Measurements from ENCODE around the gene ZG16. TPM values are rescaled to one million over a fixed set of nuclear protein-coding genes. Genes with fewer than 3 reads are reported as not detected.

Gene ZG16
- total RNA-seq, 1 donor from 2014 or later = 0.20 TPM

DNA sequence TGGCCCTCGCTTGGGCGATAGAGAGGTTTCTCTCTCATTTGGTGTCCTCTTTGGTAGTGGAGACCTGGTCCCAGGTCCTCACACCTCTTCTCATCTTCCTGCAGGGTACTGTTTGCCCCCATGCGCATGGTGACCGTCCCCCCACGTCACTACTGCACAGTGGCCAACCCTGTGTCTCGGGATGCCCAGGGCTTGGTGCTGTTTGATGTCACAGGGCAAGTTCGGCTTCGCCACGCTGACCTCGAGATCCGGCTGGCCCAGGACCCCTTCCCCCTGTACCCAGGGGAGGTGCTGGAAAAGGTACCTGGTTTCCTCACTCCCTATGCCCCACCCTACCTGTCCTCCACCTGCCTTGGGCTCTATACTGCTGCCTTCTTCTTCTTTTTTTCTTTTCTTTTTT lies 52.7 kb downstream of the ZG16 start:
- Mint-ChIP-seq H3K9me3 (no peaks in the 10 kb centered on the region), H3K36me3 (no peaks in the 10 kb centered on the region), H3K4me1 (no peaks in the 10 kb centered on the region), H3K27ac (no peak overlapping the region), H3K27me3 (ENCODE audit: low read depth) (no peaks in the 10 kb centered on the region), H3K4me3 (no peak overlapping the region)
- no peak for DNase-seq (ENCODE audit: low spot score in 2 of 2, unreplicated experiment in 2 of 2)
- TF ChIP-seq, protein P1, sequence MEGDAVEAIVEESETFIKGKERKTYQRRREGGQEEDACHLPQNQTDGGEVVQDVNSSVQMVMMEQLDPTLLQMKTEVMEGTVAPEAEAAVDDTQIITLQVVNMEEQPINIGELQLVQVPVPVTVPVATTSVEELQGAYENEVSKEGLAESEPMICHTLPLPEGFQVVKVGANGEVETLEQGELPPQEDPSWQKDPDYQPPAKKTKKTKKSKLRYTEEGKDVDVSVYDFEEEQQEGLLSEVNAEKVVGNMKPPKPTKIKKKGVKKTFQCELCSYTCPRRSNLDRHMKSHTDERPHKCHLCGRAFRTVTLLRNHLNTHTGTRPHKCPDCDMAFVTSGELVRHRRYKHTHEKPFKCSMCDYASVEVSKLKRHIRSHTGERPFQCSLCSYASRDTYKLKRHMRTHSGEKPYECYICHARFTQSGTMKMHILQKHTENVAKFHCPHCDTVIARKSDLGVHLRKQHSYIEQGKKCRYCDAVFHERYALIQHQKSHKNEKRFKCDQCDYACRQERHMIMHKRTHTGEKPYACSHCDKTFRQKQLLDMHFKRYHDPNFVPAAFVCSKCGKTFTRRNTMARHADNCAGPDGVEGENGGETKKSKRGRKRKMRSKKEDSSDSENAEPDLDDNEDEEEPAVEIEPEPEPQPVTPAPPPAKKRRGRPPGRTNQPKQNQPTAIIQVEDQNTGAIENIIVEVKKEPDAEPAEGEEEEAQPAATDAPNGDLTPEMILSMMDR (IDR thresholded peaks at IDR 0.05; ENCODE audit: unreplicated experiment) = no peak

DNA sequence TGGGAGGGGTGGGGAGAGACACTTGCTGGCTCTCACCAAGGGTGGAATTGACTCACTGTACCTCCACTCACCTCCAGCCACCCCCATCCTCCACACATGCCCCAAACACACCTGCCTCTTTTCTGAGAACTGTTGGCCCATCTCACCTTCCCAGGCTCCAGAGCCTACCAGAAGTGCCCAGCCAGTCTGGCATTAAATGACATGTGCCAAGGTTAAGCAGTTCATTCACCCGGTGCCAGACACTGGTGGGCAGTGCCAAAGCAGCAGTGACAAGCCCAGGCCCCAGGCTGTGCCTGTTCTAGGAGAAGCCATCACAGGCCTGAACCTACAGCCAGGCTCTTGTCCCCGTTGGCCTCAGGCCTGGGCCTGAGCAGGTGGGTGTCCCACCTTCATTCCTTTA lies 53.4 kb downstream of the ZG16 start:
- Mint-ChIP-seq H3K9me3 (no peaks in the 10 kb centered on the region), H3K36me3 (no peaks in the 10 kb centered on the region), H3K27me3 (ENCODE audit: low read depth) (no peaks in the 10 kb centered on the region), H3K4me1 (no peaks in the 10 kb centered on the region), H3K27ac (no peak overlapping the region), H3K4me3 (no peak overlapping the region)
- DNase-seq (ENCODE audit: low spot score in 2 of 2, unreplicated experiment in 2 of 2) = no peak
- TF ChIP-seq, protein P1 (IDR thresholded peaks at IDR 0.05; ENCODE audit: unreplicated experiment) = no peak

Other genes with a start within 250 kb of the ZG16 start
- gene SPN, start 115.0 kb upstream of the ZG16 start, total RNA-seq = 0.38 to 0.63 TPM (median 0.57 TPM) in 3 replicates
- gene QPRT, start 99.1 kb upstream of the ZG16 start, total RNA-seq = 326 to 330 TPM (median 328 TPM) in 3 replicates
- gene C16orf54, start 32.3 kb upstream of the ZG16 start, total RNA-seq = not detected in 3 replicates
- 72.6 to 78.3 TPM (median 76.9 TPM) in 3 replicates for gene KIF22, start 12.5 kb downstream of the ZG16 start, total RNA-seq
- gene MAZ, start 28.3 kb downstream of the ZG16 start, total RNA-seq = 345 to 360 TPM (median 349 TPM) in 3 replicates
- 24.6 to 25.5 TPM (median 24.7 TPM) in 3 replicates for gene PRRT2, start 33.9 kb downstream of the ZG16 start, total RNA-seq
- gene PAGR1, start 37.9 kb downstream of the ZG16 start, total RNA-seq = 42.3 to 43.8 TPM (median 43.2 TPM) in 3 replicates
- 13.1 to 14.4 TPM (median 13.1 TPM) in 3 replicates for gene MVP, start 42.2 kb downstream of the ZG16 start, total RNA-seq
- 49.7 to 51.7 TPM (median 49.7 TPM) in 3 replicates for gene CDIPT, start 85.0 kb downstream of the ZG16 start, total RNA-seq
- 28.8 to 30.4 TPM (median 29.1 TPM) in 3 replicates for gene SEZ6L2, start 121.3 kb downstream of the ZG16 start, total RNA-seq
- gene ASPHD1, start 122.2 kb downstream of the ZG16 start, total RNA-seq = 13.6 to 14.6 TPM (median 14.2 TPM) in 3 replicates
- 26.4 to 30.6 TPM (median 30.5 TPM) in 3 replicates for gene KCTD13, start 148.0 kb downstream of the ZG16 start, total RNA-seq
- 85.9 to 93.0 TPM (median 87.5 TPM) in 3 replicates for gene TMEM219, start 183.8 kb downstream of the ZG16 start, total RNA-seq
- 47.3 to 51.3 TPM (median 48.3 TPM) in 3 replicates for gene TAOK2, start 195.6 kb downstream of the ZG16 start, total RNA-seq
- 8.6 to 10.9 TPM (median 9.7 TPM) in 3 replicates for gene HIRIP3, start 217.4 kb downstream of the ZG16 start, total RNA-seq
- 60.2 to 62.9 TPM (median 62.0 TPM) in 3 replicates for gene INO80E, start 218.0 kb downstream of the ZG16 start, total RNA-seq
- gene DOC2A, start 232.8 kb downstream of the ZG16 start, total RNA-seq = 5.3 to 6.4 TPM (median 5.7 TPM) in 3 replicates
- not detected in 3 replicates for gene C16orf92, start 244.9 kb downstream of the ZG16 start, total RNA-seq

Data from mesothelial cell of epicardium (in vitro differentiated cells).